Omental fat pad (tissue), 4 donors: ENCODE data around the gene HOTAIR. TPM values are rescaled to one million over a fixed set of nuclear protein-coding genes. Genes with fewer than 3 reads are reported as not detected.

Source experiments
- ATAC-seq: fragments of 150-250 bp; one replicate; pipeline ENCODE4 v1.9.1; 2016; ENCODE audit warnings: mild to moderate bottlenecking, moderate library complexity; ENCODE audit not compliant: low FRiP score
- DNase-seq: peaks from one replicate; pipeline ENCODE4 v3.0.0-alpha.2; 2019; ENCODE audit warnings: low spot score
- CTCF ChIP-seq, 3 donors: fragments of 450-650 bp; IDR thresholded peaks; one replicate each; pipeline ENCODE4 v1.5.1; 2016 to 2017; ENCODE audit warnings: antibody characterized with exemption in 3 of 3, mild to moderate bottlenecking in 3 of 3, moderate library complexity in 2 of 3
- total RNA-seq, 4 donors: library from RNA; depleted of rRNA; stranded (reverse); fragments of >200 nt; gene quantifications; one replicate each; pipeline ENCODE4 v1.1.0, GENCODE V29; 2016

Gene HOTAIR
- total RNA-seq, 4 donors from 2014 or later = 0.32 TPM; not detected in 3

- DNase-seq = no peak
- ATAC-seq = no peak
- no peak for TF ChIP-seq CTCF (IDR thresholded peaks at IDR 0.05)
These were observed 33.0 kb downstream of the HOTAIR start for GRCh38 chr12:53941750-53942149.

GRCh38 chr12:53941187-53941586 lies 33.6 kb downstream of the HOTAIR start:
- no peak for ATAC-seq
- no peak for TF ChIP-seq CTCF (IDR thresholded peaks at IDR 0.05)
- no peak for DNase-seq

- DNase-seq (no peak), ATAC-seq (no peak)
- TF ChIP-seq CTCF (IDR thresholded peaks at IDR 0.05) = no peak
These were observed 34.2 kb downstream of the HOTAIR start for GRCh38 chr12:53940443-53941014.

- ATAC-seq (peak; percentile 57), DNase-seq (no peak)
- TF ChIP-seq CTCF (IDR thresholded peaks at IDR 0.05) = no peak
These were observed 35.3 kb downstream of the HOTAIR start for GRCh38 chr12:53939141-53940108.

- no peak for DNase-seq
- ATAC-seq = no peak
- no peak for TF ChIP-seq CTCF (IDR thresholded peaks at IDR 0.05)
These were observed 36.2 kb downstream of the HOTAIR start, which contains the start of gene HOXC13 for GRCh38 chr12:53938326-53939140. HOXC13 (plus strand) TSS chr12:53938831; CDS start chr12:53938907, 76 bp downstream.

- no peak for TF ChIP-seq CTCF (IDR thresholded peaks at IDR 0.05)
- DNase-seq (no peak), ATAC-seq (no peak)
These were observed 37.0 kb downstream of the HOTAIR start for GRCh38 chr12:53937596-53938325.
